IMR-90 (cell line): ENCODE data around the gene GLIS1. TPM values are rescaled to one million over a fixed set of nuclear protein-coding genes. Genes with fewer than 3 reads are reported as not detected.

Experiments
- ATAC-seq: fragments of 200-7000 bp; cut with Tn5 transposase; 2 replicates; pipeline ENCODE4 v1.9.1; 2020; ENCODE audit warnings: low read depth, mild to moderate bottlenecking, moderate library complexity
- BruUV-seq: library from RNA; stranded (reverse); fragments of 400-500 nt; replicated peaks from 2 replicates; lab custom pipeline; 2021; lab: Mats Ljungman, UMichigan
- CTCF ChIA-PET: fragments of 300-600 bp; formaldehyde crosslinking; extraction: SDS; loops from one replicate; lab custom pipeline; 2021; ENCODE audit warnings: antibody characterized with exemption; lab: Yijun Ruan, JAX
- POLR2A ChIA-PET: fragments of 300-600 bp; sonication (Branson Sonifier 250); formaldehyde crosslinking; loops from one replicate; lab custom pipeline; 2022; ENCODE audit warnings: antibody characterized with exemption; ENCODE audit not compliant: unreplicated experiment; lab: Charles Lee
- DNase-seq: peaks from one replicate; pipeline ENCODE4 v3.0.0; 2013
- H2AFZ ChIP-seq: replicated peaks from 2 replicates; pipeline ENCODE3; 2013; ENCODE audit warnings: low read length, mild to moderate bottlenecking; ENCODE audit not compliant: poor library complexity
- H2AK5ac ChIP-seq: 2 replicates; pipeline ENCODE4 v1.6.1; 2013; ENCODE audit warnings: low read depth, low read length, inconsistent platforms
- H2AK9ac ChIP-seq: replicated peaks from 2 replicates; pipeline ENCODE3; 2013; ENCODE audit warnings: mild to moderate bottlenecking, low read depth, low read length, moderate library complexity; ENCODE audit not compliant: poor library complexity
- H2BK120ac ChIP-seq: 2 replicates; pipeline ENCODE4 v1.6.1; 2013; ENCODE audit warnings: low read depth, low read length, inconsistent platforms
- H2BK15ac ChIP-seq: 3 replicates; pipeline ENCODE4 v1.6.1; 2013; ENCODE audit warnings: low read depth, low read length, inconsistent platforms
- H2BK20ac ChIP-seq: 2 replicates; pipeline ENCODE4 v1.6.1; 2013; ENCODE audit warnings: low read depth, mild to moderate bottlenecking, inconsistent platforms, low read length, moderate library complexity
- H2BK5ac ChIP-seq: 2 replicates; pipeline ENCODE4 v1.6.1; 2013; ENCODE audit warnings: mild to moderate bottlenecking, low read depth, low read length, inconsistent platforms; ENCODE audit not compliant: poor library complexity, severe bottlenecking
- H3K14ac ChIP-seq: replicated peaks from 2 replicates; pipeline ENCODE4 v1.6.1; 2013; ENCODE audit warnings: low read depth, low read length, inconsistent platforms
- H3K18ac ChIP-seq: 2 replicates; pipeline ENCODE4 v1.6.1; 2013; ENCODE audit warnings: low read depth, low read length, control low read depth
- H3K23ac ChIP-seq: 2 replicates; pipeline ENCODE4 v1.6.1; 2013; ENCODE audit warnings: low read depth, low read length, inconsistent platforms
- H3K27ac ChIP-seq: 2 replicates; pipeline ENCODE4 v1.5.1; 2013; ENCODE audit warnings: mild to moderate bottlenecking, control low read depth, low read length; ENCODE audit not compliant: insufficient read depth
- H3K27me3 ChIP-seq: 2 replicates; pipeline ENCODE4 v1.6.1; 2013; ENCODE audit warnings: low read length; ENCODE audit not compliant: control insufficient read depth, insufficient read depth
- H3K36me3 ChIP-seq: 2 replicates; pipeline ENCODE4 v1.6.1; 2013; ENCODE audit warnings: low read length, mixed read lengths; ENCODE audit not compliant: control insufficient read depth, insufficient read depth
- H3K4ac ChIP-seq: 2 replicates; pipeline ENCODE4 v1.6.1; 2013; ENCODE audit warnings: low read depth, low read length, inconsistent platforms
- H3K4me1 ChIP-seq: 2 replicates; pipeline ENCODE4 v1.6.1; 2013; ENCODE audit warnings: low read length, mixed read lengths; ENCODE audit not compliant: control insufficient read depth, insufficient read depth
- H3K4me2 ChIP-seq: 2 replicates; pipeline ENCODE4 v1.6.1; 2013; ENCODE audit warnings: low read depth, mild to moderate bottlenecking, control low read depth, low read length, moderate library complexity
- H3K4me3 ChIP-seq: 2 replicates; pipeline ENCODE4 v1.5.1; 2013; ENCODE audit warnings: low read depth, mild to moderate bottlenecking, control low read depth, low read length, moderate library complexity; ENCODE audit not compliant: insufficient read depth
- H3K56ac ChIP-seq: 2 replicates; pipeline ENCODE4 v1.6.1; 2013; ENCODE audit warnings: low read length, inconsistent platforms; ENCODE audit not compliant: insufficient read depth; ENCODE audit errors: extremely low read depth
- H3K79me1 ChIP-seq, 2 experiments: 2 replicates each; pipeline ENCODE4 v1.6.1; 2013; ENCODE audit warnings: low read length in 2 of 2, inconsistent platforms in 1 of 2, low read depth in 1 of 2
- H3K9ac ChIP-seq: 2 replicates; pipeline ENCODE4 v1.6.1; 2013; ENCODE audit warnings: low read depth, low read length, control low read depth
- H3K9me1 ChIP-seq: 2 replicates; pipeline ENCODE4 v1.6.1; 2013; ENCODE audit warnings: low read length, inconsistent platforms; ENCODE audit not compliant: insufficient read depth
- H3K9me3 ChIP-seq: 2 replicates; pipeline ENCODE4 v1.6.1; 2013; ENCODE audit warnings: low read length; ENCODE audit not compliant: control insufficient read depth, insufficient read depth
- H4K20me1 ChIP-seq: 2 replicates; pipeline ENCODE4 v1.6.1; 2013; ENCODE audit warnings: low read length, inconsistent platforms; ENCODE audit not compliant: insufficient read depth
- H4K5ac ChIP-seq: 2 replicates; pipeline ENCODE4 v1.6.1; 2013; ENCODE audit warnings: mild to moderate bottlenecking, low read depth, low read length, control low read depth
- H4K8ac ChIP-seq, 2 experiments: 2 replicates each; pipeline ENCODE4 v1.6.1; 2013; ENCODE audit warnings: low read depth in 2 of 2, low read length in 2 of 2, control low read depth in 1 of 2, inconsistent platforms in 1 of 2
- H4K91ac ChIP-seq: 2 replicates; pipeline ENCODE4 v1.6.1; 2013; ENCODE audit warnings: low read depth, low read length, inconsistent platforms; ENCODE audit not compliant: insufficient read depth
- BHLHE40 ChIP-seq: fragments of 150-350 bp; IDR thresholded peaks from 2 replicates; pipeline ENCODE4 v1.6.1; 2016; ENCODE audit warnings: mild to moderate bottlenecking, low read depth, low read length
- CEBPB ChIP-seq: IDR thresholded peaks from 2 replicates; pipeline ENCODE4 v1.6.1; 2012; ENCODE audit warnings: low read depth, low read length, improper control_type of control experiment
- CHD1 ChIP-seq: IDR thresholded peaks from 2 replicates; pipeline ENCODE4 v1.6.1; 2012; ENCODE audit warnings: low read depth, low read length, improper control_type of control experiment
- FOS ChIP-seq: fragments of 150-350 bp; IDR thresholded peaks from 2 replicates; pipeline ENCODE4 v1.6.1; 2016; ENCODE audit warnings: low read depth, low read length
- MAFK ChIP-seq: IDR thresholded peaks from 2 replicates; pipeline ENCODE4 v1.6.1; 2012; ENCODE audit warnings: low read depth, low read length, improper control_type of control experiment
- MAZ ChIP-seq: IDR thresholded peaks from 2 replicates; pipeline ENCODE4 v1.6.1; 2012; ENCODE audit warnings: low read depth, mild to moderate bottlenecking, low read length, improper control_type of control experiment, moderate library complexity, borderline replicate concordance
- MXI1 ChIP-seq: IDR thresholded peaks from 2 replicates; pipeline ENCODE4 v1.6.1; 2012; ENCODE audit warnings: low read depth, mild to moderate bottlenecking, low read length, moderate library complexity, borderline replicate concordance
- NFE2L2 ChIP-seq: fragments of 150-350 bp; IDR thresholded peaks from 2 replicates; pipeline ENCODE4 v1.6.1; 2016; ENCODE audit warnings: low read depth, mild to moderate bottlenecking, low read length
- POLR2A ChIP-seq: IDR thresholded peaks from 2 replicates; pipeline ENCODE4 v1.6.1; 2012; ENCODE audit warnings: mild to moderate bottlenecking, low read depth, low read length
- RAD21 ChIP-seq: IDR thresholded peaks from 2 replicates; pipeline ENCODE4 v1.6.1; 2012; ENCODE audit warnings: low read length, improper control_type of control experiment
- RCOR1 ChIP-seq: IDR thresholded peaks from 2 replicates; pipeline ENCODE4 v1.6.1; 2012; ENCODE audit warnings: mild to moderate bottlenecking, low read length, improper control_type of control experiment; ENCODE audit not compliant: insufficient replicate concordance
- RFX5 ChIP-seq: IDR thresholded peaks from 2 replicates; pipeline ENCODE4 v1.8.0; 2012; ENCODE audit warnings: low read depth, mild to moderate bottlenecking, low read length, moderate library complexity
- SMC3 ChIP-seq: fragments of 150-350 bp; IDR thresholded peaks from 2 replicates; pipeline ENCODE4 v1.6.1; 2016; ENCODE audit warnings: low read depth, mild to moderate bottlenecking, antibody characterized with exemption, low read length, moderate library complexity
- WGBS, 2 experiments: methylation state at CpG; one replicate each; pipeline versions ENCODE4 v1.1.5 to v1.1.7; 2013; ENCODE audit warnings: missing lambda C conversion rate in 2 of 2; ENCODE audit not compliant: insufficient read length in 1 of 2; ENCODE audit errors: extremely low coverage in 2 of 2; 5-methylcytosine and 5-hydroxymethylcytosine counted together
- dilution Hi-C: fragments of 300-500 bp; cut with HindIII; formaldehyde crosslinking; loops from one replicate; pipeline ENCODE4 v1.14.3; 2018; ENCODE audit warnings: low sequenced_read_pairs; ENCODE audit not compliant: unreplicated experiment
- in situ Hi-C: fragments of 300-500 bp; cut with MboI; formaldehyde crosslinking; loops from 3 replicates; pipeline ENCODE4 v1.14.3; 2019; ENCODE audit warnings: low sequenced_read_pairs, inconsistent platforms, mixed read lengths
- intact Hi-C: fragments of 100-400 bp; cut with micrococcal nuclease; formaldehyde crosslinking; loops from 2 replicates; pipeline ENCODE4 v1.10.0; 2022
- polyA plus RNA-seq, 3 experiments: library from polyadenylated mRNA; depleted of rRNA; stranded (reverse); fragments of >200 nt; gene quantifications; 2 replicates each; pipeline ENCODE4 v1.2.3, GENCODE V29; 2012; ENCODE audit warnings: low replicate concordance in 1 of 3
- total RNA-seq: library from RNA; depleted of rRNA; stranded (reverse); fragments of >200 nt; gene quantifications from 2 replicates; pipeline ENCODE4 v1.2.3, GENCODE V29; 2012
- TF ChIP-seq, protein P1 (sequence below): fragments of 150-350 bp; IDR thresholded peaks from 2 replicates; pipeline ENCODE4 v1.6.1; 2016; ENCODE audit warnings: low read depth, mild to moderate bottlenecking, low read length, moderate library complexity, borderline replicate concordance
- TF ChIP-seq, protein P2 (sequence below): fragments of 150-350 bp; IDR thresholded peaks from 2 replicates; pipeline ENCODE4 v1.6.1; 2017; ENCODE audit warnings: mild to moderate bottlenecking, antibody characterized with exemption, low read length, low read depth
- TF ChIP-seq, protein P3 (sequence below): conservative IDR thresholded peaks from 2 replicates; pipeline ENCODE4 v1.5.1; 2012; ENCODE audit warnings: mild to moderate bottlenecking, low read depth, low read length, improper control_type of control experiment

The GLIS1 gene
- total and polyA plus RNA-seq, 2 of the 4 experiments (the other 2 are of a cell fraction), result 0.18 to 2.3 TPM

DNA sequence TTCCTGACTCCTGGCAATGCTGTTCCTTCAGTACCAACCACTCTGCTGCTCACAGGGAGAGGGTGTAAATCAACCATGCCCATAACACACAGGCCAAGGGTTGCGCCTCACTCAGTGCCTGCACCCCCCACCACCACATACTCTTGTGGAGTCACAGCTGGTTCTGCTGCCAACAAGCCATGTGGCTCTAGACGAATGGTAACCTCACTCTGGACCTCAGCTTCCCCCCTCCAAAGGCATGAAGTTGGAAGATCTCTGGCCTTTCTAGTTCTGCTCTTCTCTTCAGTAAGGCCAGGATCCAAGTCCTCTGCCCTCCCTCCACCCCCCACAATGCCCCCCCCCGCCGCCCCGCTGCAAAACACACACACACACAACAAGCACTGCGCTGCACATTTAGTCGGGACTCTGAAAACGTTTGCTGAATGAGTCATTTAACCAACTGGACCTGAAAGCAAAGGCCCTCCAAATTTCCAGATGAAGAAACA is 1.7 kb upstream of the GLIS1 start:
- peak overlapping the region; percentile 91 for H2AK9ac ChIP-seq
- H2AFZ ChIP-seq, result peak overlapping the region; percentile 86
- intact Hi-C loops (no loop called here), in situ Hi-C loops (no loop called here), dilution Hi-C loops (no loop called here)
- H4K20me1 ChIP-seq, result no peaks in the 10 kb centered on the region
- peak overlapping the region; percentile 73 for H3K14ac ChIP-seq
- H4K91ac ChIP-seq, result peak overlapping the region; percentile 88
- H3K4me2 ChIP-seq, result peak overlapping the region; percentile 67
- peaks cover 6 to 21% of the 10 kb centered on the region in 2 experiments; a peak in 2 of 4 replicates for H3K79me1 ChIP-seq
- peak overlapping the region; percentile 80 for H3K23ac ChIP-seq
- H3K9me1 ChIP-seq, result peaks cover 13% of the 10 kb centered on the region
- H2BK15ac ChIP-seq, result peak overlapping the region; percentile 97; the same call in 2 of the 3 replicates
- peak overlapping the region; percentile 89 for H3K4ac ChIP-seq
- POLR2A ChIA-PET, result no interaction called here
- H2AK5ac ChIP-seq, result peak overlapping the region; percentile 91
- peak overlapping the region; percentile 19; the same call in 1 of the 2 replicates for H4K5ac ChIP-seq
- H3K9me3 ChIP-seq, result no peaks in the 10 kb centered on the region
- CTCF ChIA-PET, result no interaction called here
- H4K8ac ChIP-seq, result peak overlapping the region; percentile 13 to 94
- peak overlapping the region; percentile 84 for H2BK5ac ChIP-seq
- H3K4me3 ChIP-seq, result no peak overlapping the region
- TF ChIP-seq MAZ (peak; percentile 73), NFE2L2 (no peak), FOS (peak; percentile 38; the same call in 1 of the 2 replicates), BHLHE40 (peak; percentile 51; the same call in 1 of the 2 replicates), RAD21 (no peak), CHD1 (no peak), POLR2A (no peak), MAFK (no peak), MXI1 (0 out of 2 replicates have a peak, but pooled peaks have one; percentile 37), CEBPB (no peak), RCOR1 (no peak), RFX5 (no peak), SMC3 (no peak)
- TF ChIP-seq, protein P1, sequence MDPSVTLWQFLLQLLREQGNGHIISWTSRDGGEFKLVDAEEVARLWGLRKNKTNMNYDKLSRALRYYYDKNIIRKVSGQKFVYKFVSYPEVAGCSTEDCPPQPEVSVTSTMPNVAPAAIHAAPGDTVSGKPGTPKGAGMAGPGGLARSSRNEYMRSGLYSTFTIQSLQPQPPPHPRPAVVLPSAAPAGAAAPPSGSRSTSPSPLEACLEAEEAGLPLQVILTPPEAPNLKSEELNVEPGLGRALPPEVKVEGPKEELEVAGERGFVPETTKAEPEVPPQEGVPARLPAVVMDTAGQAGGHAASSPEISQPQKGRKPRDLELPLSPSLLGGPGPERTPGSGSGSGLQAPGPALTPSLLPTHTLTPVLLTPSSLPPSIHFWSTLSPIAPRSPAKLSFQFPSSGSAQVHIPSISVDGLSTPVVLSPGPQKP, result no peak
- TF ChIP-seq, protein P2, sequence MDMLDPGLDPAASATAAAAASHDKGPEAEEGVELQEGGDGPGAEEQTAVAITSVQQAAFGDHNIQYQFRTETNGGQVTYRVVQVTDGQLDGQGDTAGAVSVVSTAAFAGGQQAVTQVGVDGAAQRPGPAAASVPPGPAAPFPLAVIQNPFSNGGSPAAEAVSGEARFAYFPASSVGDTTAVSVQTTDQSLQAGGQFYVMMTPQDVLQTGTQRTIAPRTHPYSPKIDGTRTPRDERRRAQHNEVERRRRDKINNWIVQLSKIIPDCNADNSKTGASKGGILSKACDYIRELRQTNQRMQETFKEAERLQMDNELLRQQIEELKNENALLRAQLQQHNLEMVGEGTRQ, result no peak
- TF ChIP-seq, protein P3, sequence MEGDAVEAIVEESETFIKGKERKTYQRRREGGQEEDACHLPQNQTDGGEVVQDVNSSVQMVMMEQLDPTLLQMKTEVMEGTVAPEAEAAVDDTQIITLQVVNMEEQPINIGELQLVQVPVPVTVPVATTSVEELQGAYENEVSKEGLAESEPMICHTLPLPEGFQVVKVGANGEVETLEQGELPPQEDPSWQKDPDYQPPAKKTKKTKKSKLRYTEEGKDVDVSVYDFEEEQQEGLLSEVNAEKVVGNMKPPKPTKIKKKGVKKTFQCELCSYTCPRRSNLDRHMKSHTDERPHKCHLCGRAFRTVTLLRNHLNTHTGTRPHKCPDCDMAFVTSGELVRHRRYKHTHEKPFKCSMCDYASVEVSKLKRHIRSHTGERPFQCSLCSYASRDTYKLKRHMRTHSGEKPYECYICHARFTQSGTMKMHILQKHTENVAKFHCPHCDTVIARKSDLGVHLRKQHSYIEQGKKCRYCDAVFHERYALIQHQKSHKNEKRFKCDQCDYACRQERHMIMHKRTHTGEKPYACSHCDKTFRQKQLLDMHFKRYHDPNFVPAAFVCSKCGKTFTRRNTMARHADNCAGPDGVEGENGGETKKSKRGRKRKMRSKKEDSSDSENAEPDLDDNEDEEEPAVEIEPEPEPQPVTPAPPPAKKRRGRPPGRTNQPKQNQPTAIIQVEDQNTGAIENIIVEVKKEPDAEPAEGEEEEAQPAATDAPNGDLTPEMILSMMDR, result no peak
- peak overlapping the region; percentile 93 for H3K27ac ChIP-seq
- BruUV-seq, result no TSS peak
- peak overlapping the region; percentile 82 for H2BK20ac ChIP-seq
- peak overlapping the region; percentile 83 for H3K18ac ChIP-seq
- H2BK120ac ChIP-seq, result peak overlapping the region; percentile 95
- ATAC-seq, result peak; percentile 11
- H3K27me3 ChIP-seq, result no peaks in the 10 kb centered on the region
- H3K4me1 ChIP-seq, result peaks cover 22% of the 10 kb centered on the region
- H3K36me3 ChIP-seq, result no peaks in the 10 kb centered on the region
- peak; percentile 87 for DNase-seq
- H3K56ac ChIP-seq, result no peak overlapping the region
- no CpG with 5 or more reads among the region's 8 CpGs for WGBS, 2 experiments
- peak overlapping the region; percentile 47; the same call in 1 of the 2 replicates for H3K9ac ChIP-seq
